ENCODE measurements around the gene TMSB15A. TPM values are rescaled to one million over a fixed set of nuclear protein-coding genes. Genes with fewer than 3 reads are reported as not detected.
A peak's percentile ranks its signal among the peaks of the same experiment; 100 is the strongest.
"Not testable (repeated sequence)": the region's sequence is repeated elsewhere in the genome, so short reads cannot be mapped to it uniquely, and the experiment has no call there.

TMSB15A gene
- 2.7 and 2.8 TPM in 2 replicates for total RNA-seq (2014; rRNA removed; shearing (Covaris generic))
- 9.2 and 10.3 TPM in 2 replicates for polyA plus RNA-seq (2015; cell fraction: cytosol; rRNA removed)
- 3.0 and 4.4 TPM in 2 replicates for polyA plus RNA-seq (2015; cell fraction: nucleus; rRNA removed)

- peak; percentile 24 for DNase-seq (ENCODE audit: low read depth)
These were observed at the start of gene TMSB15A for GRCh38 chrX:102515975-102516941. Gene TMSB15A, minus strand, starts transcription at chrX:102516739.

- DNase-seq (ENCODE audit: low read depth), result no peak
These were observed 44.0 kb upstream of the TMSB15A start for GRCh38 chrX:102560423-102561068.

- DNase-seq (ENCODE audit: low read depth), result no peak
These were observed 42.1 kb upstream of the TMSB15A start for GRCh38 chrX:102558607-102559006.

- DNase-seq (ENCODE audit: low read depth), result no peak
These were observed 31.7 kb upstream of the TMSB15A start for GRCh38 chrX:102548231-102548630.

- DNase-seq (ENCODE audit: low read depth), result no peak
These were observed 30.4 kb upstream of the TMSB15A start for GRCh38 chrX:102546828-102547493.

GRCh38 chrX:102546175-102546574, 29.6 kb upstream of the TMSB15A start:
- not testable (repeated sequence) for DNase-seq (ENCODE audit: low read depth)

GRCh38 chrX:102535958-102536357, 19.4 kb upstream of the TMSB15A start:
- no peak for DNase-seq (ENCODE audit: low read depth)

- DNase-seq (ENCODE audit: low read depth), result peak; percentile 27
These were observed 787 bp upstream of the TMSB15A start for GRCh38 chrX:102517326-102517725.

GRCh38 chrX:102514536-102514935, 2.0 kb downstream of the TMSB15A start:
- DNase-seq (ENCODE audit: low read depth), result no peak

- no peak for DNase-seq (ENCODE audit: low read depth)
These were observed 17.8 kb downstream of the TMSB15A start for GRCh38 chrX:102498732-102499131.

- no peak for DNase-seq (ENCODE audit: low read depth)
These were observed 24.8 kb downstream of the TMSB15A start for GRCh38 chrX:102491766-102492165.

GRCh38 chrX:102478765-102479164, 37.8 kb downstream of the TMSB15A start:
- DNase-seq (ENCODE audit: low read depth), result not testable (repeated sequence)

- not testable (repeated sequence) for DNase-seq (ENCODE audit: low read depth)
These were observed 44.7 kb downstream of the TMSB15A start, which contains the start of gene TCP11X2 for GRCh38 chrX:102471762-102472220. Gene TCP11X2, minus strand, starts transcription at chrX:102471812.

- not testable (repeated sequence) for DNase-seq (ENCODE audit: low read depth)
These were observed 46.3 kb downstream of the TMSB15A start for GRCh38 chrX:102470215-102470614.

Other genes starting within 250 kb of the TMSB15A start
- 0.40 and 0.76 TPM in 2 replicates for gene NXF2B, start 76.7 kb downstream of the TMSB15A start, total RNA-seq (2014; rRNA removed; shearing (Covaris generic))
- 0.10 TPM in 1 of 2 replicates, not detected in the other for gene TCP11X2, start 44.9 kb downstream of the TMSB15A start, total RNA-seq (2014; rRNA removed; shearing (Covaris generic))
- 11.5 and 22.3 TPM in 2 replicates for gene ARMCX5, start 82.8 kb upstream of the TMSB15A start, total RNA-seq (2014; rRNA removed; shearing (Covaris generic))
- 0.18 and 0.43 TPM in 2 replicates for gene GPRASP1, start 134.7 kb upstream of the TMSB15A start, total RNA-seq (2014; rRNA removed; shearing (Covaris generic))
- gene GPRASP2, start 195.7 kb upstream of the TMSB15A start, total RNA-seq (2014; rRNA removed; shearing (Covaris generic)), result 11.7 and 17.8 TPM in 2 replicates
- 0.40 and 0.71 TPM in 2 replicates for gene GPRASP3, start 204.0 kb upstream of the TMSB15A start, total RNA-seq (2014; rRNA removed; shearing (Covaris generic))